GM18907 (cell line): ENCODE measurements around the gene TCN1.
"Not testable (repeated sequence)": the region's sequence is repeated elsewhere in the genome, so short reads cannot be mapped to it uniquely, and the experiment has no call there.

Experiments
- ATAC-seq: cut with Tn5 transposase; IDR thresholded peaks from one replicate; pipeline ENCODE4 v1.9.1; 2021; ENCODE audit warnings: mild to moderate bottlenecking, moderate library complexity; ENCODE audit not compliant: unreplicated experiment

Gene TCN1, protein sequence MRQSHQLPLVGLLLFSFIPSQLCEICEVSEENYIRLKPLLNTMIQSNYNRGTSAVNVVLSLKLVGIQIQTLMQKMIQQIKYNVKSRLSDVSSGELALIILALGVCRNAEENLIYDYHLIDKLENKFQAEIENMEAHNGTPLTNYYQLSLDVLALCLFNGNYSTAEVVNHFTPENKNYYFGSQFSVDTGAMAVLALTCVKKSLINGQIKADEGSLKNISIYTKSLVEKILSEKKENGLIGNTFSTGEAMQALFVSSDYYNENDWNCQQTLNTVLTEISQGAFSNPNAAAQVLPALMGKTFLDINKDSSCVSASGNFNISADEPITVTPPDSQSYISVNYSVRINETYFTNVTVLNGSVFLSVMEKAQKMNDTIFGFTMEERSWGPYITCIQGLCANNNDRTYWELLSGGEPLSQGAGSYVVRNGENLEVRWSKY

DNA sequence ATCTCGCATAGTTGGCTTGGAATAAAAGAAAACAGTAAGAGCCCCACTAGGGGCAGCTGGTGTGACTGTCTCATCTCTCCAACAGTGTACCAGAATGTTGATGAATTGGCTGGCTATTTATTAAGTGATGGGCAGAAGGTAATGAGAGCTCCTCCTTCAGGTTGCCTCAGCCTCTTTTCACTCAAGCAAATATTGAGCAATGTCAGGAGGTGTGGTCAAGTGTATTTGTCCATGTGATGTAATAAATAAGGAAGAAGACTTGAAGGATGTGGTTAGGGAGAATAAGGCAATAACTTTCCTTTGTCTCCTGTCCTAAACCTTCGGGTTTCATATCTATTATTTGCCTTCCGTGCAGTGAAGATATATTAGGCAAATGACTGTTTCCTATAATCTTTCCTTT is at the start of gene TCN1:
TSS of gene TCN1 (minus strand) at position 91 of the 400 bp plus-strand sequence. CDS start at position 74, 17 bp downstream.
- ATAC-seq, result no peak

DNA sequence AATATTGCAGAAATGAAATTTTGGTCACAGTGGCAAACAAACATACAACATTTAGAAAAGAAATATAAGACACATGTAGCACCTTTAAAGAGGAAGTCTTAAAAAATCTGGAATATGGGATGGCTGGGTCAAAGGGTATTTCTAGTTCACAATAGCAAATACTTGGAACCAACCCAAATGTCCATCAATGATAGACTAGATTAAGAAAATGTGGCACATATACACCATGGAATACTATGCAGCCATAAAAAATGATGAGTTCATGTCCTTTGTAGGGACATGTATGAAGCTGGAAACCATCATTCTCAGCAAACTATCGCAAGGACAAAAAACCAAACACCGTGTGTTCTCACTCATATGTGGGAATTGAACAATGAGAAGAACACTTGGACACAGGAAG is 37.3 kb upstream of the TCN1 start:
- ATAC-seq, result not testable (repeated sequence)

DNA sequence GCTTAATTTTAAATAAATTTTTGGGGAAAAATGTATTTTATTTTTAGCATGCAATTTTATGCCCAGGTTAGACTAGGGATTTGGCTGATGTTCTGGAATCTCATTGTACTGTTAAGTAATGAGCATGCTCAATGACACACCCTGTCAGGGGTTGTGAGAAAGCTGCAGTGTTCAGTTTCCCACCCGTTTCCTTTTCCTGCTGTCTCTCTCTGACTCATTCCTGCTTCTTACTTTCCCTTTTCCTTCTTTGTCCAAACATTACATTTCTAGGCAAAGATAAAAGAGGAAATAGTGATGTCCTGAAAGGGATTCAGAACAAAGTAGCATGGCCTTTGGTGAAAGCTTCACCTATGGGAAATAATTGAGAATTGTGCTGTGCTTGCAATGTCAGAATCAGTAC is 35.0 kb upstream of the TCN1 start:
- no peak for ATAC-seq

DNA sequence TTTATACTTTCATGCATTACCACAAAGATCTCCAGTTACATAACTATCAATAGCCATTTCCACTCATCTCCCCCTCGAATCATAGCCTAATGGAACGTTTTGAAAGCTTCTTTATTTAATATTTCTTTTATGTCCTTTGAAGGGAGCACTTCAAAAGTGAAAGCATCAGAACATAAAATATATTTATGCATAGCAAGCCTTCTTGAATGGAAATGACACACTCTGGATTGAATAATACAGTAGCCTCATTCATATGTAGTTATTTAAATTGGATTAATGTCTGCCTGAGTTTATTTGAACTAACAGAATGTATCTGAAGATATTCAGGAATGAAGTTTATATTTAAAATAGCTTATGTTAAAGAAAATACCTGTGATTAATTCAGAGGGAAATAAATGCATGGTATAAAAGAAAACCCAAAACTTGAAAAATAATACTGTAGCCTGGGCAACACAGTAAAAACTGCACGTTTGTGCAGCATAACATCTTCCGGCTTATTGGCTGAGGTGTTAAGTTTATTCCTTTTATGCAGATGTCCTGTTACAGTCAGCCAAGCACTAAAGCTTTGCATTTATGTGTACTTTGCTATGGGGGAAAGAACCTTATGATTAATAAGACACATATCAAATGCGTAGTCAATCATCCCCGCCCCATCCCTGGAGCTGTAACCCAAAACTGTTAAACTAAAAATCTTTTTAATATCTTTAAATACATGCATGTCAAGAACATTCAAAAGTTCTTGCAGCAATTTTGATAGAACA is 34.3 kb upstream of the TCN1 start:
- ATAC-seq, result no peak

DNA sequence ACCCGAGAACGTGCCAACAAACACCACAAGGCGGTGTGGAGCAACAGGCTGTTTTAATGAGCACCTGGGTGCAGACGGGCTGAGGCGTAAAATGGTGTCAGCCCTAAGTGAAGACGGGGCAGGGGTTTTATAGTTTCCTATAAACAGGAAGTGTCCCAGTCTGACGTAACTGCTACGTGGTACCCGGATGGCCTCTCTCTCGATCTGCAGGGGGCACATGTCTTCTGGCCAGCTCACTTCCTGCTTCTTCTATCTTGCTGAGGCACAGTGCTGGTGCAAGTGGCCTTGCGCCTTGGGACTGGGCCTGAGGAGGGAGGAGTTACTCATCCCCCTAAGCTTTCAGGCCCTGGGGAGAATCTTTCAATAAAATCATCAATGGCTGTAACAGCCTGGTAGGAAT is 33.2 kb upstream of the TCN1 start:
- ATAC-seq, result no peak

DNA sequence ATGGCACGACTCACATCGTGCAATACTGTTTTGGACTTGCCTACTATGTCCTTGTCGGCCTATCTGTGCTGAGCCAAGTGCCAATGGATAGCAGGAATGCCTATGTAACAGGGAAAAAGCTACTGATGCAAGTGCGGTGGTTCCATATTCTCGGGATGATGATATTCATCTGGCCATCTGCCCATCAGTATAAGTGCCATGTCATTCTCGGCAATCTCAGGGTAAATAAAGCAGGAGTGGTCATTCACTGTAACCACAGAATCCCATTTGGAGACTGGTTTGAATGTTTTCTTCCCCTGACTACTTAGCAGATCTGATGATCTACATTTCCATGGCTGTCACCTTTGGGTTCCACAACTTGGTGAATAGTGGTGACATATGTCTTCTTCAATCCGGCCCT is 32.4 kb upstream of the TCN1 start:
- no peak for ATAC-seq

DNA sequence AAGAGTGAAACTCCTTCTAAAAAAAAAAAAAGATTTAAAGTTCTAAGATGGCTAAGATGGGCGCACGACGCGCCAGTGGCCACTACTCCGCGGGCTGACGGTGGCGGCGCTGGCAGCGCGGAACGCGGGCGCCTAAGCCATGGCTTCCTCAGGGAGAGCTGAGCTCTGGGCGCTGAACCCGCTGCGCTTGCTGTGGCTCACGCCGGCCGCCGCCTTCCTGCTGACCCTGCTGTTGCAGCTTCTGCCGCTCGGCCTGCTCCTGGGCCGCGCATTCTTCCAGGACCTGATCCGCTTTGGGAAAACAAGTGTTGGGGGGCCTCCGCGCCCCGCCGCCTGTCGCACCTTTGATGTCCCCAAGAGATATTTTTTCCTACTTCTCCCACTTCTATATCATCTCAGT is 31.8 kb upstream of the TCN1 start:
- no peak for ATAC-seq

DNA sequence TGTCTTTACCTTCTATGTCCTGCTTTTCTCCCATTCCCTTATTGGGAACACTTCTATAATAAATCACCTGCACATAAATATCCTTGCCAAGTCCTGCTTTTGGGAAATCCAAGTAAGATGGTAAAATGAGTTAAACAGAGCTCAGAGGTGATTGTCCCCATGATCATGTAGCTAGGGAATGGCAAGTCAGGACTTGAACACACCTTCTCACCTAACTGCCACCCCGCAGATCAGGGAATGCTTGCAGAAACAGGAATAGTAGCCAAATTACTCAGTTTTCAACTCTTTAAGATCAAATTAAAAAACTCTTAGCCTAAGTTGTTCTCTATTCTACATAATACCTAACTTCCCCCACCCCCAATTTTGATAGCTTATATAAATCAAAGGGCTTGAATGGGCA is 28.3 kb upstream of the TCN1 start:
- no peak for ATAC-seq

DNA sequence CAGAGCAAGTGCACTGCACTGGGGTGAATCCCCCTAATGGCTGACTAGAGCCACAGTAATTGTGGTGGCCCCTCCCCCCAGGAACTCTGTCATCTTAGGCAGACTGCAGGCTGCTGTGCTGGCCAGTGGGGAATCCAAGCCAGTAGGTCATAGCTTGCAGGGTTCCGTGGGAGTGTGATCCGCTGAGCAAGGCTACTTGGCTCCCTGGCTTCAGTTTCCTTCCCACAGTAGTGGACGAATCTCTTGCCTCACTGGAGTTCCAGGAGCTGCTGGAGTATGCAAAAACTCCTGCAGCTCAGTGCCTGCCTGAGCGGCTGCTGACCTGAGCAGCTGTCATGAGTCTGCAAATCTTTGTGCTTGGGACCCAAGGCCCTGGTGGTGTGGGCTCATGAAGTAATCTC is 25.5 kb upstream of the TCN1 start:
- ATAC-seq, result no peak

DNA sequence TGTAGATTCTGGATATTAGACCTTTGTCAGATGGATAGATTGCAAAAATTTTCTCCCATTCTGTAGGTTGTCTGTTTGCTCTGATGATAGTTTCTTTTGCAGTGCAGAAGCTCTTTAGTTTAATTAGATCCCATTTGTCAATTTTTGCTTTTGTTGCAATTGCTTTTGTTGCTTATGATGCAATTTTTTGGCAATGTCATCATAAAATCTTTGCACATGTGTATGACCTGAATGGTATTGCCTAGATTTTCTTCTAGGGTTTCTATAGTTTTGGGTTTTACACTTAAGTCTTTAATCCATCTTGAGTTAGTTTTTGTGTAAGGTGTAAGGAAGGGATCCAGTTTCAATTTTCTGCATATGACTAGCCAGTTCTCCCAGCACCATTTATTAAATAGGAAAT is 20.9 kb upstream of the TCN1 start:
- ATAC-seq, result not testable (repeated sequence)

DNA sequence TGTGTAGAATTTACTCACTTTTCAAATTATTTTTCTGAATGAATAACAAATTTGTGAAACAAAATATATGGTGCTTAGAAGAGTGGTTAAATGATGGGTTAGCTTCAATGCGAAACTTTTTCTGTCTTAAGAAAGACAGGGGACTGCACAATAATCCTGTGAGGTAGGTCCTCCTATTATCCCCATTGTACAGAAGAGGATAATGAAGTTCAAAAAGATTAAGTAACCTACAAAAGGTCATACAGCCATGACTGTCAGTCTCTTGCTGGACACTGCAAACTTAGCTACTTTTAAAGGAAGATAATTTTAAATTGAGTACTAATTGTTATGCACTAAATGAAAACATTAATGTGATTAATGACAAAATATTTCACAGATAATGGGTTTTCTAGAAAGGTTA is 17.3 kb upstream of the TCN1 start:
- ATAC-seq, result no peak

DNA sequence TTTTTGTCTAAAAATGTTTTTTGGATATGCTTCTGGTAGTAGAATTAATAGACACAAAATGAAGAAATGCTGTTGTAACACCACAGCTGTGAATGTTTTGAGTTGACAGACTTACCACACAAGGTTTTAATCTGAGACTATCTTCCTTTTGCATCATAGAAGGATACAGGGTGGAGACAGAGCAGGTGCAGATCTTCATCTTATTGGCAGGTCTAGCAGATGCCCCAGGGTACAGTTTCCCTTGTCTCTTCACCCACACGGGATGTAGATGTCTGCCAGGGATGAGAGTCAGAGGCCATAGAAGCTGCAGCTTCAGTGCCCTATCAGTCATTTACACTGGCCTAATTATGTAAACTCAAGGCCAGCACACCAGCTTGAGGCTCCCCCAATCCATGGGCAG is 13.3 kb upstream of the TCN1 start:
- ATAC-seq, result no peak

DNA sequence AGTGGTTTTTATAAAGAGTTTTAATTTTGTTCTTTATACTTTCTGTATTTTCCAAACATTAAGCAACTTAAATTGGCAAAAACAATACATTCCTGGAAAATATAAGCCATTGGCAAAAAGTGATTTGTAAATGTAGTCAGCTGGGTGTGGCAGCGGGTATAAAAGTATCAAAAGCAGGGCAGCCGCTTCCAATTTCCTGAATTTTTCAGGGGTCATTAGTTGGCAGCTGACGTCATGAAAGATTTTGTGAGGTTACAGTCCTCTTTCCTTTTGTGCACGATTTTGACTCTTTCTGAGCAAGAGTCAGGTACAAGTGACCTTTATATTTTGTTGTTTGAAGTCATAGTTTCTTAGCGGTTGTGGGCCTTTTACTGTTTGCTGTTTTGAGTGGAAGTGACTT is 12.3 kb upstream of the TCN1 start, which contains the start of gene OOSP3:
TSS of gene OOSP3 (plus strand) at position 208 of the 400 bp plus-strand sequence. CDS start at position 235, 27 bp downstream.
- ATAC-seq, result no peak

DNA sequence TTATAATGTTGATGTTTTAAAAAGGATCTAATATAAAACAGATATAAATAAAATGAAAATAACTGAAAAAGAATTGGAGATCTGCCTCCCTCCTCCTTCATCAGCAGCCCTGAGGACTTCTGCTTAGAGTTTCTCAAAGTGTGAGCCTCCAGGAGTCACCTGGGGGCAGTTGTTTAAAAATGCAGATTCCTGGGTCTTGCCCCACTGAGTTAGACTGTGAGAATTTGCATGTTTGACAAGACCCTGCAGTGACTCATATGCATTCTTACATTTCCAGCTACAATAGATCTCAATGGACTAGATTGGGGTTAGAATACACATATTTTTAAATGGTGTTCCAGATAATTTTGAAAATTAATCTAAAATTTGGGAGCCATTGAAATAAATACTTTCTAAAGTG is 11.5 kb upstream of the TCN1 start:
- no peak for ATAC-seq

DNA sequence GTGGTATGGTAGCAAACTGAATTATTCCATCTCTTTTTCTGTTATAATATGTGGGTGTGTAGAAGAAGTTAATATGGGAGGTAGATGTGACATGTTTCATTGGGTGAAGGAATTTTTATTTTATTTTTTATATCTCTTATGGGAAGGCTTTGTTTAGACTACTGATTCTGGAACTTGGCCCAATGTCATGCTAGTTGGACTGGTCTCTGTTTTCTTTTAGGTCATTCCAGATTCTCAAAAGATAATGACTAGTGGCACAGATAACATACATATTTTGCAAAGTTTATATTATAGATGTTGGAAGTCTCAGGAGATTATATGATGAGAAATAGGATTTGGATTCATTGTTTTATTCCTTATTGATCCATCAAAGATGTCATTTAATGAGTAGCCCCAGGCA is 11.0 kb upstream of the TCN1 start:
- no peak for ATAC-seq

DNA sequence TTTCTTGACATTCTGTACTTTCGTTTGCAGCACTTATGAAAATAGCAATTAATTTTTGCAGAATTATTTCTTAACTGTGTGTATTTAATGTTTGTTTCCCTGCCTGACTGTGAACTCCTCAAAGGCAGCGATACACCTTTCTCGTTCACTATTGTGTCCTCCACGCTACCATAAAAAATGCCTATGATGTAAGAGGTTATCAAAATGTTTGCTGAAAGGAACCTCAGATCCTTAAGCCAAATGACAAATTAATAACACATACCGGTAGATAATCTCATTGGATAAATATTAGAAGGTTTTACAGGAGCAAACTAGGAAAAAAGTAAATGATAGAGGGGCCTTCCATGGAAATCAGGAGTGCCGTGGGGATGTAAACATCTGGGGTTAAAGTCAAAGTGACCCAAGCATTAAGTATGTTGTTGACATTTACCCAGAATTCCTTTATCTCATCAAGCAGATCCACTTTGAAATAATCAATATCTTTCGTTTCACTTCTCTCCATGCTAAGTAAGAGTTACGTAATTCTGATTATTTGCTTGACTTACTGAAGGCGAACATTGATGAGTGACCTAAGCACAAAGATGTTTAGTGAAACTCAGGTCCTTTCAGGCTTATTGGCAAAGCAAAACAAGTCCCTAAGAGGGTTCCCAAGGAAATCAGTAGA is 9.7 kb upstream of the TCN1 start:
- ATAC-seq, result no peak

DNA sequence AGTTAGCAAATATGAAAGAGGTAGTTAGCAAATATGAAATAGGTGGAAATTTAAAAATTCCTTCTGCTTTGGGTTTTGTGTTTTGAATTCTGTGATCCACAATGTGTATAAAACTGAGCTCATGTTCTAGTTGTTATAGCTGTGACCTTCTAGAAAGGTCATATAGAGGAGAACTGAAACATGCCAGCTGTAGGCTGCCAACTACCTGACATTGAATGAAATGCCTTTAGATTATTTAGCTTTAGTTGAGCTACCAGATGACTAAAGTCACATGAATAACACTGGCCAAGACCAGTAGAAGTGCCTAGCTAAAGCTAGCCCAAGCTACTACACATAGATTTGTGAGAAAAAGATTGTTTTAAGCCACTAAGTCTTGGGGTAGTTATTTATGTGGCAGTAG is 5.8 kb upstream of the TCN1 start:
- ATAC-seq, result no peak

DNA sequence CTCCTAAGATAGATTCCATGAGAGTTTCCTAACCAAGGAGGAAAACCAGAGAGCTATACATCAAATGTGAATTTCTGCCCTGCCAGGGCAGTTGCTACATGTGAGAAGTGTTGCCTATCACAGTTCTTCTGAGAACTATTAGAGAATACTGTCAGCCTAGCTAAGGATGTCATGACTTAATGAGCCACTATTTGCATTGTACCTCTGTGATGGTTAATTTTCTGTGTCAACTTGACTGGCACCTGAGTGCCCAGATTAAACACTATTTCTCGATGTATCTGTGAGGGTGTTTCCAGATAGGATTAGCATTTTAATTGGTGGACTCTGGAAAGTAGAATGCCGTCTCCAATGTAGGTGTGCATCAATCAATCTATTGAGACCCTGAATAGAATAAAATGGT is 1.7 kb upstream of the TCN1 start:
- ATAC-seq, result no peak

DNA sequence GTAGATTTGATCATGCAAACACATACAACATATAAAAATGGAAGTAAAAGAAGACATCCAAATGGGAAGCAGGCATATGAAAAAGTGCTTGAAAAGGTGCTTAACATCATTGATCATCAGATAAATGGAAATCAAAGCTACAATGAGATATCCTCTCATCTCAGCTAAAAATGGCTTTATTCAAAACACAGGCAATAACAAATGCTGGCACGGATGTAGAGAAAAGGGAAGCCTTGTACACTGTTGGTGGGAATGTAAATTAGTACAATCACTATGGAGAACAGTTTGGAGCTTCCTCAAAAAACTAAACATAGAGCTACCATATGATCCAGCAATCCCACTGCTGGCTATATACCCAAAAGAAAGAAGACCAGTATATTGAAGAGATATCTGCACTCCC is 549 bp upstream of the TCN1 start:
- no peak for ATAC-seq

DNA sequence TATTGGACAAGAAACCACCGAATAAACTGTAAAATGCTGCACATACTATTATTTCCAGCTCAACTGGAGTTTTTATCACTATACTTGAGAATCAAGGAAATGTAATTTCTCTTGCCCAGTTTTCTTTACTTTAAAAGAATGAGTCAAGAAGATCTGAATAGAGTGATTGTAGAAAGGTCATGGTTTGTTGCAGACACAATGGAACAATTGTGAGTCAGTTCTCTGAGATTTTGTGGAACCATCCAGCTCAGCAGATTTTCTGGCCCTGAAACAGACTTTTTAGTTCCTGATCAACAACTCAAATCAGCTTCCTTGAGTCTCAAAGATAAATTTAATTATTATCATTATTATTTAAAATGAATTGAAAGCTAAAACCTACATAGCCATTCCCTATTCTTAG is 1.3 kb downstream of the TCN1 start:
- ATAC-seq, result no peak

DNA sequence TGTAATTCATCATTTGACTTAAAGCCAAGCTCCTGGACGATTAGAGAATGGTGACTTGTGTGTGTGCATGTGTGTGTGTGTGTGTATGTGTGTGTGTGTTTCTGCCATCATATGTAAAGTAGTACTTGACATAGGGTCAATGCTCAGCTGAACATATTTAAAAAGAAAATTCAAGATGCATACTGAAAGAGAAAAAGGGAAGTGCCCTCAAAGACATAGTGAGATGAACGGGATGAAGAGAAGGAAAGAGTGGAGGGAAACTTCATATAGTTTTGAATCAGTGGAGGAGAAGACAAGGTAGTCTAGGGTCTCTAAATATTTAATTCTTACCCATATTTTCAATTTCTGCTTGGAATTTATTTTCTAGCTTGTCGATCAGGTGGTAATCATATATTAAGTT is 4.0 kb downstream of the TCN1 start:
- ATAC-seq, result no peak

DNA sequence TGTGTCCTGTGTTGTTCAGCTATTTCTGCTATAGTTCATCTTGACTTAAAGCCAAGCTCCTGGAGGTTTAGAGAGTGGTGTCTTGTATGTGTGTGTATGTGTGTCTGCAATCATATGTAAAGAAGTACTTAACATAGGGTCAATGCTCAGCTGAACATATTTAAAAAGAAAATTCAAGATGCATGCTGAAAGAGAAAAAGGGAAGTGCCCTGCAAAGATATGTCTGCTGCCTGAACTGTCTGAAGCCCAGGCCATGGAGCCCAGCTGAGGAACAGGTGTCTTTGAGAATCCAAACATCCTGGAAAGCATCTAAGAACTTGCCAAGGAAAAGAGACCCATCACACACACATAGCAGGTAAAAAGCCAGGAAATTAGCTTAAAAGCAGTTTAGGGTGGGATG is 6.6 kb downstream of the TCN1 start:
- ATAC-seq, result no peak
